ENCODE data around the gene NBPF19. TPM values are rescaled to one million over a fixed set of nuclear protein-coding genes. Genes with fewer than 3 reads are reported as not detected.

NBPF19 gene
- total RNA-seq, 2 donors from 2014 or later, result 14.8 to 15.5 TPM

Other genes starting within 250 kb of the NBPF19 start
- gene PPIAL4C, start 108.8 kb downstream of the NBPF19 start, total RNA-seq, result not detected